WTC11 (cell line): ENCODE results near the gene HDHD5. TPM values are rescaled to one million over a fixed set of nuclear protein-coding genes. Genes with fewer than 3 reads are reported as not detected.

Experiments used
- ATAC-seq: fragments of 200-7000 bp; cut with Tn5 transposase; 2 replicates; pipeline ENCODE4 v1.10.0; 2021; ENCODE audit warnings: mild to moderate bottlenecking, moderate library complexity
- CTCF ChIA-PET: fragments of 300-600 bp; sonication (Branson Sonifier 250); formaldehyde crosslinking; loops from one replicate; lab custom pipeline; 2021; ENCODE audit warnings: antibody characterized with exemption; lab: Charles Lee
- POLR2A ChIA-PET: fragments of 350-600 bp; sonication (Branson Sonifier 250); formaldehyde crosslinking; loops from one replicate; lab custom pipeline; 2021; ENCODE audit warnings: antibody characterized with exemption; lab: Charles Lee
- DNase-seq: peaks from one replicate; pipeline ENCODE4 v3.0.0; 2021; ENCODE audit warnings: low spot score
- H3K27ac Mint-ChIP-seq: 2 replicates; pipeline ENCODE4 v1.8.0; 2021; ENCODE audit warnings: mixed read lengths
- H3K27me3 Mint-ChIP-seq: 2 replicates; pipeline ENCODE4 v1.8.0; 2021; ENCODE audit warnings: low read depth, mild to moderate bottlenecking, moderate library complexity, mixed read lengths
- H3K36me3 Mint-ChIP-seq: 2 replicates; pipeline ENCODE4 v1.8.0; 2021; ENCODE audit warnings: mixed read lengths
- H3K4me1 Mint-ChIP-seq: 2 replicates; pipeline ENCODE4 v1.8.0; 2022; ENCODE audit warnings: mixed read lengths
- H3K4me3 Mint-ChIP-seq: 2 replicates; pipeline ENCODE4 v1.8.0; 2021; ENCODE audit warnings: mild to moderate bottlenecking, moderate library complexity, mixed read lengths
- H3K9me3 Mint-ChIP-seq: 2 replicates; pipeline ENCODE4 v1.8.0; 2021; ENCODE audit warnings: mixed read lengths
- ATF6 ChIP-seq: sonication (generic); formaldehyde crosslinking; IDR thresholded peaks from 2 replicates; pipeline ENCODE4 v1.8.1; 2023; ENCODE audit warnings: mild to moderate bottlenecking, missing genetic modification reagents
- E2F5 ChIP-seq: sonication (generic); formaldehyde crosslinking; IDR thresholded peaks from 2 replicates; pipeline ENCODE4 v1.8.1; 2022; ENCODE audit warnings: mild to moderate bottlenecking, moderate library complexity, missing genetic modification reagents
- ERG ChIP-seq: fragments of 250-450 bp; sonication (Bioruptor Pico); IDR thresholded peaks from 2 replicates; pipeline ENCODE4 v1.8.0; 2021; ENCODE audit warnings: mild to moderate bottlenecking
- FOXP1 ChIP-seq: sonication (generic); formaldehyde crosslinking; IDR thresholded peaks from 2 replicates; pipeline ENCODE4 v1.8.0; 2022; ENCODE audit warnings: missing genetic modification reagents, mild to moderate bottlenecking, moderate library complexity, borderline replicate concordance
- IRF2 ChIP-seq: sonication (generic); formaldehyde crosslinking; IDR thresholded peaks from 2 replicates; pipeline ENCODE4 v1.8.0; 2022; ENCODE audit warnings: low read depth, missing genetic modification reagents, borderline replicate concordance
- NR1H2 ChIP-seq: sonication (generic); formaldehyde crosslinking; IDR thresholded peaks from 2 replicates; pipeline ENCODE4 v1.9.0; 2021; ENCODE audit warnings: mild to moderate bottlenecking, moderate library complexity, missing genetic modification reagents
- SMAD4 ChIP-seq: sonication (generic); formaldehyde crosslinking; IDR thresholded peaks from 2 replicates; pipeline ENCODE4 v1.8.0; 2022; ENCODE audit warnings: mild to moderate bottlenecking, missing genetic modification reagents
- ZBTB21 ChIP-seq: sonication (generic); formaldehyde crosslinking; IDR thresholded peaks from 2 replicates; pipeline ENCODE4 v1.8.1; 2023; ENCODE audit warnings: mild to moderate bottlenecking, missing genetic modification reagents, borderline replicate concordance
- ZNF121 ChIP-seq: sonication (generic); formaldehyde crosslinking; IDR thresholded peaks from 2 replicates; pipeline ENCODE4 v1.8.0; 2023; ENCODE audit warnings: missing genetic modification reagents
- ZNF219 ChIP-seq: sonication (generic); formaldehyde crosslinking; IDR thresholded peaks from 2 replicates; pipeline ENCODE4 v1.8.0; 2023; ENCODE audit warnings: missing genetic modification reagents, mild to moderate bottlenecking, borderline replicate concordance
- ZNF317 ChIP-seq: sonication (generic); formaldehyde crosslinking; IDR thresholded peaks from 2 replicates; pipeline ENCODE4 v1.8.1; 2023; ENCODE audit warnings: low read depth, mild to moderate bottlenecking, moderate library complexity, missing genetic modification reagents, borderline replicate concordance
- ZNF396 ChIP-seq: fragments of 250-450 bp; sonication (Bioruptor Pico); IDR thresholded peaks from 2 replicates; pipeline ENCODE4 v1.8.0; 2021; ENCODE audit warnings: mild to moderate bottlenecking, moderate library complexity, borderline replicate concordance
- total RNA-seq: library from RNA; stranded (reverse); gene quantifications from 3 replicates; pipeline ENCODE4 v1.2.3, GENCODE V29; 2021
- TF ChIP-seq, protein P1 (sequence below): sonication (generic); formaldehyde crosslinking; IDR thresholded peaks from 2 replicates; pipeline ENCODE4 v1.8.1; 2023; ENCODE audit warnings: mild to moderate bottlenecking, missing genetic modification reagents, moderate library complexity
- TF ChIP-seq, protein P2 (sequence below): fragments of 250-450 bp; sonication (Bioruptor Pico); IDR thresholded peaks from 2 replicates; pipeline ENCODE4 v2.1.2; 2022; ENCODE audit warnings: mild to moderate bottlenecking, moderate library complexity
- TF ChIP-seq, protein P3 (sequence below): fragments of 200-600 bp; IDR thresholded peaks from 2 replicates; pipeline ENCODE4 v1.8.0; 2022; ENCODE audit warnings: antibody characterized with exemption
- TF ChIP-seq, protein P4 (sequence below): sonication (generic); formaldehyde crosslinking; IDR thresholded peaks from 2 replicates; pipeline ENCODE4 v1.8.0; 2022; ENCODE audit warnings: mild to moderate bottlenecking, missing genetic modification reagents
- TF ChIP-seq, protein P5 (sequence below): sonication (generic); formaldehyde crosslinking; IDR thresholded peaks from 2 replicates; pipeline ENCODE4 v1.8.1; 2023; ENCODE audit warnings: mild to moderate bottlenecking, missing genetic modification reagents, moderate library complexity
- TF ChIP-seq, protein P6 (sequence below): sonication (generic); formaldehyde crosslinking; IDR thresholded peaks from 2 replicates; pipeline ENCODE4 v1.8.1; 2022; ENCODE audit warnings: missing genetic modification reagents, borderline replicate concordance

Gene HDHD5
- total RNA-seq, 1 experiment from 2014 or later, result 84.0 TPM

DNA sequence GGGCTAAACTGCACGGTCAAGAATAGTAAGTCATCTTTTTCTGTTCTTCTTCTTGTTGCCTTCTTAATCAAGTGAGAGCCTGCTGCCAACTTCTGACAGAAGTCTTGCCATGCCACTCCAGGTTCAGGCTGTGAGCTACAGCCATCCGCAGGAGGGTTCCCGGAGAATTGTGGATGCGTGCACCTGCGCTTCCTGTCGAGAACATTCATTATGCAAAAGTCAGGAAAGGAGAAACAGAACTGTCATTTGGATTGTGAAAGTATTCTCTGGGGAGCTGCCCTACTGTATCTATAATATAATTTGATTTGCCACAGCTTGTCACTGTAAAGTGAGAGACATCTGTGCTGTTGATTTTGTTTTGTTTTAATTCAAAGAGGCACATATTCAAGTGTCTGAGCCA is 62.0 kb downstream of the HDHD5 start:
- H3K27ac Mint-ChIP-seq, result no peak overlapping the region
- no peak for DNase-seq
- TF ChIP-seq ZBTB21 (CRISPR knock-in tag) (no peak), ZNF396 (no peak), ZNF317 (CRISPR knock-in tag) (no peak), NR1H2 (CRISPR knock-in tag) (no peak), ATF6 (CRISPR knock-in tag) (no peak), FOXP1 (no peak), ERG (CRISPR knock-in tag) (no peak), SMAD4 (CRISPR knock-in tag) (no peak)
- TF ChIP-seq, protein P1, sequence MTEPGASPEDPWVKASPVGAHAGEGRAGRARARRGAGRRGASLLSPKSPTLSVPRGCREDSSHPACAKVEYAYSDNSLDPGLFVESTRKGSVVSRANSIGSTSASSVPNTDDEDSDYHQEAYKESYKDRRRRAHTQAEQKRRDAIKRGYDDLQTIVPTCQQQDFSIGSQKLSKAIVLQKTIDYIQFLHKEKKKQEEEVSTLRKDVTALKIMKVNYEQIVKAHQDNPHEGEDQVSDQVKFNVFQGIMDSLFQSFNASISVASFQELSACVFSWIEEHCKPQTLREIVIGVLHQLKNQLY (CRISPR knock-in tag), result no peak
- TF ChIP-seq, protein P2, sequence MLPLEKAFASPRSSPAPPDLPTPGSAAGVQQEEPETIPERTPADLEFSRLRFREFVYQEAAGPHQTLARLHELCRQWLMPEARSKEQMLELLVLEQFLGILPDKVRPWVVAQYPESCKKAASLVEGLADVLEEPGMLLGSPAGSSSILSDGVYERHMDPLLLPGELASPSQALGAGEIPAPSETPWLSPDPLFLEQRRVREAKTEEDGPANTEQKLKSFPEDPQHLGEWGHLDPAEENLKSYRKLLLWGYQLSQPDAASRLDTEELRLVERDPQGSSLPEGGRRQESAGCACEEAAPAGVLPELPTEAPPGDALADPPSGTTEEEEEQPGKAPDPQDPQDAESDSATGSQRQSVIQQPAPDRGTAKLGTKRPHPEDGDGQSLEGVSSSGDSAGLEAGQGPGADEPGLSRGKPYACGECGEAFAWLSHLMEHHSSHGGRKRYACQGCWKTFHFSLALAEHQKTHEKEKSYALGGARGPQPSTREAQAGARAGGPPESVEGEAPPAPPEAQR (CRISPR knock-in tag), result no peak
- TF ChIP-seq, protein P3, sequence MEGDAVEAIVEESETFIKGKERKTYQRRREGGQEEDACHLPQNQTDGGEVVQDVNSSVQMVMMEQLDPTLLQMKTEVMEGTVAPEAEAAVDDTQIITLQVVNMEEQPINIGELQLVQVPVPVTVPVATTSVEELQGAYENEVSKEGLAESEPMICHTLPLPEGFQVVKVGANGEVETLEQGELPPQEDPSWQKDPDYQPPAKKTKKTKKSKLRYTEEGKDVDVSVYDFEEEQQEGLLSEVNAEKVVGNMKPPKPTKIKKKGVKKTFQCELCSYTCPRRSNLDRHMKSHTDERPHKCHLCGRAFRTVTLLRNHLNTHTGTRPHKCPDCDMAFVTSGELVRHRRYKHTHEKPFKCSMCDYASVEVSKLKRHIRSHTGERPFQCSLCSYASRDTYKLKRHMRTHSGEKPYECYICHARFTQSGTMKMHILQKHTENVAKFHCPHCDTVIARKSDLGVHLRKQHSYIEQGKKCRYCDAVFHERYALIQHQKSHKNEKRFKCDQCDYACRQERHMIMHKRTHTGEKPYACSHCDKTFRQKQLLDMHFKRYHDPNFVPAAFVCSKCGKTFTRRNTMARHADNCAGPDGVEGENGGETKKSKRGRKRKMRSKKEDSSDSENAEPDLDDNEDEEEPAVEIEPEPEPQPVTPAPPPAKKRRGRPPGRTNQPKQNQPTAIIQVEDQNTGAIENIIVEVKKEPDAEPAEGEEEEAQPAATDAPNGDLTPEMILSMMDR, result no peak
- TF ChIP-seq, protein P4, sequence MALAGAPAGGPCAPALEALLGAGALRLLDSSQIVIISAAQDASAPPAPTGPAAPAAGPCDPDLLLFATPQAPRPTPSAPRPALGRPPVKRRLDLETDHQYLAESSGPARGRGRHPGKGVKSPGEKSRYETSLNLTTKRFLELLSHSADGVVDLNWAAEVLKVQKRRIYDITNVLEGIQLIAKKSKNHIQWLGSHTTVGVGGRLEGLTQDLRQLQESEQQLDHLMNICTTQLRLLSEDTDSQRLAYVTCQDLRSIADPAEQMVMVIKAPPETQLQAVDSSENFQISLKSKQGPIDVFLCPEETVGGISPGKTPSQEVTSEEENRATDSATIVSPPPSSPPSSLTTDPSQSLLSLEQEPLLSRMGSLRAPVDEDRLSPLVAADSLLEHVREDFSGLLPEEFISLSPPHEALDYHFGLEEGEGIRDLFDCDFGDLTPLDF (CRISPR knock-in tag), result no peak
- no peaks in the 10 kb centered on the region for H3K27me3 Mint-ChIP-seq
- ChIA-PET CTCF (interaction anchor here (1.2 to 3.4 kb wide), 6 partner anchors 10 to 645 kb away, joined by 4 to 27 read pairs (median 13); no protein-coding TSS in a partner anchor), POLR2A (no interaction called here)
- H3K36me3 Mint-ChIP-seq, result peaks cover 15% of the 10 kb centered on the region; the same call in 1 of the 2 replicates
- peaks cover 3% of the 10 kb centered on the region for H3K4me1 Mint-ChIP-seq
- H3K9me3 Mint-ChIP-seq, result no peaks in the 10 kb centered on the region
- ATAC-seq, result no peak
- no peak overlapping the region for H3K4me3 Mint-ChIP-seq

GRCh38 chr22:17096071-17096470 is 63.0 kb downstream of the HDHD5 start:
- Mint-ChIP-seq H3K4me1 (peaks cover 8% of the 10 kb centered on the region), H3K9me3 (no peaks in the 10 kb centered on the region), H3K4me3 (no peak overlapping the region), H3K27ac (no peak overlapping the region), H3K36me3 (peaks cover 8% of the 10 kb centered on the region; the same call in 1 of the 2 replicates), H3K27me3 (no peaks in the 10 kb centered on the region)
- DNase-seq (no peak), ATAC-seq (no peak)
- ChIA-PET POLR2A (no interaction called here), CTCF (interaction anchor here (0.6 to 3.4 kb wide), 29 partner anchors 10 to 646 kb away, joined by 3 to 27 read pairs (median 5); partner anchors contain the start of gene BCL2L13)
- no peak for TF ChIP-seq ZNF121 (CRISPR knock-in tag)
- no peak for TF ChIP-seq E2F5 (CRISPR knock-in tag)
- TF ChIP-seq ATF6 (CRISPR knock-in tag), result no peak
- TF ChIP-seq ZNF219 (CRISPR knock-in tag), result no peak
- no peak for TF ChIP-seq IRF2 (CRISPR knock-in tag)
- TF ChIP-seq, protein P5, sequence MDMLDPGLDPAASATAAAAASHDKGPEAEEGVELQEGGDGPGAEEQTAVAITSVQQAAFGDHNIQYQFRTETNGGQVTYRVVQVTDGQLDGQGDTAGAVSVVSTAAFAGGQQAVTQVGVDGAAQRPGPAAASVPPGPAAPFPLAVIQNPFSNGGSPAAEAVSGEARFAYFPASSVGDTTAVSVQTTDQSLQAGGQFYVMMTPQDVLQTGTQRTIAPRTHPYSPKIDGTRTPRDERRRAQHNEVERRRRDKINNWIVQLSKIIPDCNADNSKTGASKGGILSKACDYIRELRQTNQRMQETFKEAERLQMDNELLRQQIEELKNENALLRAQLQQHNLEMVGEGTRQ (CRISPR knock-in tag), result no peak
- TF ChIP-seq, protein P6, sequence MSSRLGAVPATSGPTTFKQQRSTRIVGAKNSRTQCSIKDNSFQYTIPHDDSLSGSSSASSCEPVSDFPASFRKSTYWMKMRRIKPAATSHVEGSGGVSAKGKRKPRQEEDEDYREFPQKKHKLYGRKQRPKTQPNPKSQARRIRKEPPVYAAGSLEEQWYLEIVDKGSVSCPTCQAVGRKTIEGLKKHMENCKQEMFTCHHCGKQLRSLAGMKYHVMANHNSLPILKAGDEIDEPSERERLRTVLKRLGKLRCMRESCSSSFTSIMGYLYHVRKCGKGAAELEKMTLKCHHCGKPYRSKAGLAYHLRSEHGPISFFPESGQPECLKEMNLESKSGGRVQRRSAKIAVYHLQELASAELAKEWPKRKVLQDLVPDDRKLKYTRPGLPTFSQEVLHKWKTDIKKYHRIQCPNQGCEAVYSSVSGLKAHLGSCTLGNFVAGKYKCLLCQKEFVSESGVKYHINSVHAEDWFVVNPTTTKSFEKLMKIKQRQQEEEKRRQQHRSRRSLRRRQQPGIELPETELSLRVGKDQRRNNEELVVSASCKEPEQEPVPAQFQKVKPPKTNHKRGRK, result no peak
